GM23338 (cell line): ENCODE results near the gene GMPPA. TPM values are rescaled to one million over a fixed set of nuclear protein-coding genes. Genes with fewer than 3 reads are reported as not detected.

Source experiments
- ATAC-seq: fragments of 200-7000 bp; cut with Tn5 transposase; 3 replicates; pipeline ENCODE4 v1.9.1; 2020
- DNase-seq: peaks from one replicate; pipeline ENCODE4 v3.0.0-alpha.2; 2015; ENCODE audit warnings: low spot score
- H2AFZ ChIP-seq: fragments of 200-600 bp; sonication (generic); 2 replicates; pipeline ENCODE4 v1.8.0; 2016; ENCODE audit warnings: antibody characterized with exemption, mild to moderate bottlenecking, moderate library complexity
- H3F3A ChIP-seq: fragments of 200-600 bp; sonication (generic); replicated peaks from 2 replicates; pipeline ENCODE4 v1.8.0; 2017; ENCODE audit warnings: antibody characterized with exemption, mixed run types, low read depth
- H3K27ac ChIP-seq: fragments of 200-600 bp; sonication (generic); 2 replicates; pipeline ENCODE4 v1.6.1; 2016; ENCODE audit warnings: low read depth
- H3K27me3 ChIP-seq: fragments of 200-600 bp; sonication (generic); 2 replicates; pipeline ENCODE4 v1.8.0; 2016; ENCODE audit warnings: mild to moderate bottlenecking, mixed run types, moderate library complexity; ENCODE audit not compliant: insufficient read depth
- H3K36me3 ChIP-seq: fragments of 200-600 bp; sonication (generic); 2 replicates; pipeline ENCODE4 v1.8.0; 2016; ENCODE audit warnings: mild to moderate bottlenecking; ENCODE audit not compliant: insufficient read depth
- H3K4me1 ChIP-seq: fragments of 200-600 bp; sonication (generic); 2 replicates; pipeline ENCODE4 v1.8.0; 2016; ENCODE audit warnings: mild to moderate bottlenecking, moderate library complexity; ENCODE audit not compliant: insufficient read depth
- H3K4me2 ChIP-seq: fragments of 200-600 bp; sonication (generic); 2 replicates; pipeline ENCODE4 v1.7.1; 2017; ENCODE audit warnings: mixed run types
- H3K4me3 ChIP-seq: fragments of 200-600 bp; sonication (generic); 2 replicates; pipeline ENCODE4 v1.6.1; 2016; ENCODE audit warnings: mixed run types
- H3K79me2 ChIP-seq: fragments of 200-600 bp; sonication (generic); replicated peaks from 2 replicates; pipeline ENCODE4 v1.8.0; 2017; ENCODE audit warnings: mild to moderate bottlenecking; ENCODE audit not compliant: insufficient read depth
- H3K9me2 ChIP-seq: fragments of 200-600 bp; sonication (generic); 2 replicates; pipeline ENCODE4 v1.8.0; 2017; ENCODE audit not compliant: insufficient read depth
- H4K20me1 ChIP-seq: fragments of 200-600 bp; sonication (generic); replicated peaks from 2 replicates; pipeline ENCODE4 v1.8.0; 2017; ENCODE audit warnings: mild to moderate bottlenecking; ENCODE audit not compliant: insufficient read depth
- H3K27ac Mint-ChIP-seq: 2 replicates; pipeline ENCODE4 v1.8.0; 2020; ENCODE audit warnings: inconsistent platforms, mild to moderate bottlenecking, moderate library complexity, mixed read lengths
- H3K27me3 Mint-ChIP-seq: 3 replicates; pipeline ENCODE4 v1.8.0; 2022; ENCODE audit warnings: low read depth, mild to moderate bottlenecking, moderate library complexity, mixed read lengths, inconsistent platforms; ENCODE audit not compliant: insufficient read depth, poor library complexity
- H3K36me3 Mint-ChIP-seq: 3 replicates; pipeline ENCODE4 v1.8.0; 2021; ENCODE audit warnings: low read depth, mild to moderate bottlenecking, inconsistent platforms, moderate library complexity, mixed read lengths
- H3K4me1 Mint-ChIP-seq: 3 replicates; pipeline ENCODE4 v1.8.0; 2020; ENCODE audit warnings: mild to moderate bottlenecking, inconsistent platforms, mixed read lengths
- H3K4me3 Mint-ChIP-seq: 3 replicates; pipeline ENCODE4 v1.8.0; 2021; ENCODE audit warnings: moderate library complexity, mild to moderate bottlenecking, inconsistent platforms, mixed read lengths
- H3K9me3 Mint-ChIP-seq: 3 replicates; pipeline ENCODE4 v1.8.0; 2020; ENCODE audit warnings: moderate library complexity, mild to moderate bottlenecking, inconsistent platforms, mixed read lengths
- CREB1 ChIP-seq: fragments of 250-450 bp; sonication (Bioruptor Pico); IDR thresholded peaks from 2 replicates; pipeline ENCODE4 v1.5.0; 2020; ENCODE audit warnings: low read depth, mild to moderate bottlenecking, moderate library complexity
- CTCF ChIP-seq, 2 experiments: fragments of 200-600 bp in 1 of 2; sonication (generic) in 1 of 2; conservative IDR thresholded peaks; 2 replicates each; pipeline versions ENCODE4 v1.5.1 to v1.6.1; 2016 to 2017; ENCODE audit warnings: antibody characterized with exemption in 2 of 2, low read depth in 2 of 2, mild to moderate bottlenecking in 2 of 2, moderate library complexity in 1 of 2
- ETS1 ChIP-seq: IDR thresholded peaks from 2 replicates; pipeline ENCODE4 v1.6.1; 2016; ENCODE audit warnings: antibody characterized with exemption
- EZH2 ChIP-seq: fragments of 200-600 bp; sonication (generic); IDR thresholded peaks from one replicate; pipeline ENCODE4 v1.8.0; 2017; ENCODE audit warnings: antibody characterized with exemption, mild to moderate bottlenecking, low read depth; ENCODE audit not compliant: unreplicated experiment
- EZH2phosphoT487 ChIP-seq: fragments of 200-600 bp; sonication (generic); IDR thresholded peaks from one replicate; pipeline ENCODE4 v1.8.1; 2018; ENCODE audit warnings: antibody characterized with exemption; ENCODE audit not compliant: unreplicated experiment
- JUNB ChIP-seq: IDR thresholded peaks from one replicate; pipeline ENCODE4 v1.6.1; 2016; ENCODE audit warnings: antibody characterized with exemption; ENCODE audit not compliant: unreplicated experiment
- NANOG ChIP-seq: IDR thresholded peaks from 2 replicates; pipeline ENCODE4 v1.6.1; 2016; ENCODE audit warnings: antibody characterized with exemption, borderline replicate concordance
- POLR2AphosphoS5 ChIP-seq: IDR thresholded peaks from 2 replicates; pipeline ENCODE4 v1.6.1; 2016; ENCODE audit warnings: antibody characterized with exemption, low read depth
- REST ChIP-seq: IDR thresholded peaks from one replicate; pipeline ENCODE4 v1.6.1; 2018; ENCODE audit warnings: antibody characterized with exemption; ENCODE audit not compliant: unreplicated experiment
- STAT1 ChIP-seq: IDR thresholded peaks from one replicate; pipeline ENCODE4 v1.6.1; 2016; ENCODE audit warnings: antibody characterized with exemption; ENCODE audit not compliant: unreplicated experiment
- ZNF114 ChIP-seq: fragments of 250-450 bp; sonication (Bioruptor Pico); IDR thresholded peaks from 2 replicates; pipeline ENCODE4 v1.5.0; 2020; ENCODE audit warnings: mild to moderate bottlenecking, moderate library complexity
- ZNF331 ChIP-seq: fragments of 250-450 bp; sonication (Bioruptor Pico); IDR thresholded peaks from 2 replicates; pipeline ENCODE4 v1.5.0; 2020; ENCODE audit warnings: low read depth, mild to moderate bottlenecking, moderate library complexity
- ZNF462 ChIP-seq: fragments of 250-450 bp; sonication (Bioruptor Pico); IDR thresholded peaks from 2 replicates; pipeline ENCODE4 v1.5.0; 2020; ENCODE audit warnings: mild to moderate bottlenecking, moderate library complexity
- polyA plus RNA-seq: library from polyadenylated mRNA; unstranded; fragments of >200 nt; fragmentation: Nextera tagmentation; extraction: Ambion mirVana; gene quantifications from 2 replicates; pipeline ENCODE4 v1.2.1, GENCODE V29; 2016
- total RNA-seq: library from RNA; depleted of rRNA; stranded (reverse); fragments of >200 nt; shearing (Covaris generic); gene quantifications from 2 replicates; pipeline ENCODE4 v1.2.3, GENCODE V29; 2014

GMPPA gene
- total and polyA plus RNA-seq, 2 experiments from 2014 or later, result 27.0 to 33.8 TPM

DNA sequence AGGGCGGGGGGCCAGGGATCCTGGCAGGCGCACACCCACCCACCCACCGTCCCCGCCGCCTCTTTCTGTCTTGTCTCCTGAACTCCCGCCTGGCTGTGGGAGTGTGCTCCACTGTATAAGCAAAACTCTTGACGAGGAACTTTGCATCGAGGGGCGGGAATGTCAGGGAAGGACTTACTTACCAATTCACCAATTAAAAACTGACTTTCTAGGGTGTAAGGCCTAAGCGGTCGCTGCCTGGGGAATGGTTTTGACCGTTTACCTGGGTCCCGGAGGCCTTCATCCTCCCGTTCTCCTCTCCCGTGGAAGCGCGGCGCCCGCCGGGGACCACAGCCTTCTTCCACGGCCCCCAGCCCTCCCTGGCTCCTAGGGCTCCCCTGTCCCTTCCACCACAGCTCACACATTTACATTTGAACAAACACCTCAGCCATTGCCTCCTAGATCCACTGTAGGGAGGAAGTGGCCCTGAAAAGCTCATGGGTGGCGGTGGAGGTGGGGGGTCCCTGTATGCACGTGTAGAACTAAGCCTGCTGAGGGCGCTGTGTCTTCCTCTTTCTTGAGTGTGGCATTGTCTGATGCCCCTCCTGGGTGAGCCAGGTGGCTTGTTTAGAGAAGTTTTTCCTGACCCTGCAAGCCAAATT, 24.5 kb downstream of the GMPPA start:
- Mint-ChIP-seq H3K27me3 (peaks cover 21% of the 10 kb centered on the region), H3K27ac (no peak overlapping the region), H3K9me3 (no peaks in the 10 kb centered on the region), H3K36me3 (no peaks in the 10 kb centered on the region; the same call in 2 of the 3 replicates), H3K4me3 (peak overlapping the region; percentile 70), H3K4me1 (peaks cover 65% of the 10 kb centered on the region)
- peak; percentile 84 for DNase-seq
- H3K36me3 ChIP-seq, result no peaks in the 10 kb centered on the region
- H3K4me1 ChIP-seq, result peaks cover 29% of the 10 kb centered on the region
- ATAC-seq, result peak; percentile 27
- H3F3A ChIP-seq, result peaks cover 22% of the 10 kb centered on the region
- H2AFZ ChIP-seq, result peak overlapping the region; percentile 97
- peak overlapping the region; percentile 79 for H3K4me2 ChIP-seq
- H3K27ac ChIP-seq, result peak overlapping the region; percentile 84
- H4K20me1 ChIP-seq, result no peaks in the 10 kb centered on the region
- TF ChIP-seq ZNF462 (CRISPR knock-in tag) (no peak), NANOG (no peak), STAT1 (no peak), JUNB (peak; percentile 12), ETS1 (0 out of 2 replicates have a peak, but pooled peaks have one; percentile 28), CREB1 (CRISPR knock-in tag) (no peak), EZH2phosphoT487 (no peak), CTCF (conservative IDR thresholded peaks at IDR 0.05; ENCODE audit: low read depth in 2 of 2) (peak; percentile 71 to 80), ZNF114 (CRISPR knock-in tag) (no peak), ZNF331 (CRISPR knock-in tag) (no peak), EZH2 (no peak), REST (no peak), POLR2AphosphoS5 (peak; percentile 31; the same call in 1 of the 2 replicates)
- no peaks in the 10 kb centered on the region for H3K79me2 ChIP-seq
- peaks cover 29% of the 10 kb centered on the region for H3K27me3 ChIP-seq
- no peaks in the 10 kb centered on the region for H3K9me2 ChIP-seq
- peak overlapping the region; percentile 64 for H3K4me3 ChIP-seq
